WTC11 (cell line): Measurements from ENCODE around the gene ACTA2. TPM values are rescaled to one million over a fixed set of nuclear protein-coding genes. Genes with fewer than 3 reads are reported as not detected.

Source experiments
- ATAC-seq: fragments of 200-7000 bp; cut with Tn5 transposase; 2 replicates; pipeline ENCODE4 v1.10.0; 2021; ENCODE audit warnings: mild to moderate bottlenecking, moderate library complexity
- CTCF ChIA-PET: fragments of 300-600 bp; sonication (Branson Sonifier 250); formaldehyde crosslinking; loops from one replicate; lab custom pipeline; 2021; ENCODE audit warnings: antibody characterized with exemption; lab: Charles Lee
- POLR2A ChIA-PET: fragments of 350-600 bp; sonication (Branson Sonifier 250); formaldehyde crosslinking; loops from one replicate; lab custom pipeline; 2021; ENCODE audit warnings: antibody characterized with exemption; lab: Charles Lee
- DNase-seq: peaks from one replicate; pipeline ENCODE4 v3.0.0; 2021; ENCODE audit warnings: low spot score
- H3K27ac Mint-ChIP-seq: 2 replicates; pipeline ENCODE4 v1.8.0; 2021; ENCODE audit warnings: mixed read lengths
- H3K27me3 Mint-ChIP-seq: 2 replicates; pipeline ENCODE4 v1.8.0; 2021; ENCODE audit warnings: low read depth, mild to moderate bottlenecking, moderate library complexity, mixed read lengths
- H3K36me3 Mint-ChIP-seq: 2 replicates; pipeline ENCODE4 v1.8.0; 2021; ENCODE audit warnings: mixed read lengths
- H3K4me1 Mint-ChIP-seq: 2 replicates; pipeline ENCODE4 v1.8.0; 2022; ENCODE audit warnings: mixed read lengths
- H3K4me3 Mint-ChIP-seq: 2 replicates; pipeline ENCODE4 v1.8.0; 2021; ENCODE audit warnings: mild to moderate bottlenecking, moderate library complexity, mixed read lengths
- H3K9me3 Mint-ChIP-seq: 2 replicates; pipeline ENCODE4 v1.8.0; 2021; ENCODE audit warnings: mixed read lengths
- ARID4B ChIP-seq: sonication (generic); formaldehyde crosslinking; IDR thresholded peaks from 2 replicates; pipeline ENCODE4 v1.8.0; 2023; ENCODE audit warnings: missing genetic modification reagents, mild to moderate bottlenecking, borderline replicate concordance
- ATF1 ChIP-seq: sonication (generic); formaldehyde crosslinking; IDR thresholded peaks from 2 replicates; pipeline ENCODE4 v1.8.1; 2023; ENCODE audit warnings: mild to moderate bottlenecking, moderate library complexity, missing genetic modification reagents
- ATF2 ChIP-seq: sonication (generic); formaldehyde crosslinking; IDR thresholded peaks from 2 replicates; pipeline ENCODE4 v1.8.1; 2022; ENCODE audit warnings: low read depth, missing genetic modification reagents, borderline replicate concordance
- ATF6 ChIP-seq: sonication (generic); formaldehyde crosslinking; IDR thresholded peaks from 2 replicates; pipeline ENCODE4 v1.8.1; 2023; ENCODE audit warnings: mild to moderate bottlenecking, missing genetic modification reagents
- CDX4 ChIP-seq: fragments of 250-450 bp; sonication (Bioruptor Pico); IDR thresholded peaks from 2 replicates; pipeline ENCODE4 v1.9.0; 2021; ENCODE audit warnings: moderate library complexity, mild to moderate bottlenecking, inconsistent platforms, borderline replicate concordance
- CREM ChIP-seq: sonication (generic); formaldehyde crosslinking; IDR thresholded peaks from 2 replicates; pipeline ENCODE4 v1.8.1; 2022; ENCODE audit warnings: mild to moderate bottlenecking, missing genetic modification reagents, moderate library complexity
- EMX1 ChIP-seq: fragments of 250-450 bp; sonication (Bioruptor Pico); IDR thresholded peaks from 2 replicates; pipeline ENCODE4 v1.8.0; 2021; ENCODE audit warnings: mild to moderate bottlenecking
- ERG ChIP-seq: fragments of 250-450 bp; sonication (Bioruptor Pico); IDR thresholded peaks from 2 replicates; pipeline ENCODE4 v1.8.0; 2021; ENCODE audit warnings: mild to moderate bottlenecking
- JUN ChIP-seq: sonication (generic); formaldehyde crosslinking; IDR thresholded peaks from 2 replicates; pipeline ENCODE4 v1.8.0; 2023; ENCODE audit warnings: mild to moderate bottlenecking, missing genetic modification reagents
- MLX ChIP-seq: sonication (generic); formaldehyde crosslinking; IDR thresholded peaks from 2 replicates; pipeline ENCODE4 v1.8.1; 2023; ENCODE audit warnings: mild to moderate bottlenecking, missing genetic modification reagents, moderate library complexity
- NFE2L1 ChIP-seq: sonication (generic); formaldehyde crosslinking; IDR thresholded peaks from 2 replicates; pipeline ENCODE4 v1.8.1; 2023; ENCODE audit warnings: missing genetic modification reagents
- NFYB ChIP-seq: sonication (generic); formaldehyde crosslinking; conservative IDR thresholded peaks from 2 replicates; pipeline ENCODE4 v1.8.0; 2022; ENCODE audit warnings: low read depth, missing genetic modification reagents
- NR1H2 ChIP-seq: sonication (generic); formaldehyde crosslinking; IDR thresholded peaks from 2 replicates; pipeline ENCODE4 v1.9.0; 2021; ENCODE audit warnings: mild to moderate bottlenecking, moderate library complexity, missing genetic modification reagents
- NR2C2 ChIP-seq: sonication (generic); formaldehyde crosslinking; IDR thresholded peaks from 2 replicates; pipeline ENCODE4 v1.8.0; 2022; ENCODE audit warnings: mild to moderate bottlenecking, missing genetic modification reagents
- RELA ChIP-seq: sonication (generic); formaldehyde crosslinking; IDR thresholded peaks from 2 replicates; pipeline ENCODE4 v1.8.1; 2022; ENCODE audit warnings: missing genetic modification reagents, mild to moderate bottlenecking, borderline replicate concordance
- SMAD4 ChIP-seq: sonication (generic); formaldehyde crosslinking; IDR thresholded peaks from 2 replicates; pipeline ENCODE4 v1.8.0; 2022; ENCODE audit warnings: mild to moderate bottlenecking, missing genetic modification reagents
- TEAD4 ChIP-seq: sonication (generic); formaldehyde crosslinking; IDR thresholded peaks from 2 replicates; pipeline ENCODE4 v1.8.0; 2022; ENCODE audit warnings: mild to moderate bottlenecking, missing genetic modification reagents
- ZNF219 ChIP-seq: sonication (generic); formaldehyde crosslinking; IDR thresholded peaks from 2 replicates; pipeline ENCODE4 v1.8.0; 2023; ENCODE audit warnings: missing genetic modification reagents, mild to moderate bottlenecking, borderline replicate concordance
- ZNF423 ChIP-seq: fragments of 250-450 bp; sonication (Bioruptor Pico); IDR thresholded peaks from 2 replicates; pipeline ENCODE4 v2.1.2; 2022; ENCODE audit warnings: mild to moderate bottlenecking, moderate library complexity
- ZNF512 ChIP-seq: sonication (generic); formaldehyde crosslinking; IDR thresholded peaks from 2 replicates; pipeline ENCODE4 v1.8.1; 2022; ENCODE audit warnings: missing genetic modification reagents, borderline replicate concordance
- ZNF671 ChIP-seq: fragments of 250-450 bp; sonication (Bioruptor Pico); IDR thresholded peaks from 2 replicates; pipeline ENCODE4 v1.8.0; 2021; ENCODE audit warnings: mild to moderate bottlenecking
- total RNA-seq: library from RNA; stranded (reverse); gene quantifications from 3 replicates; pipeline ENCODE4 v1.2.3, GENCODE V29; 2021

The ACTA2 gene
- total RNA-seq, 1 experiment from 2014 or later: 4.4 TPM

GRCh38 chr10:88943778-88944177 lies 8.8 kb downstream of the ACTA2 start:
- H3K27ac Mint-ChIP-seq: no peak overlapping the region
- no peaks in the 10 kb centered on the region for H3K36me3 Mint-ChIP-seq

GRCh38 chr10:88941026-88941425 lies 11.5 kb downstream of the ACTA2 start:
- POLR2A ChIA-PET: no interaction called here
- Mint-ChIP-seq H3K9me3 (no peaks in the 10 kb centered on the region), H3K4me1 (no peaks in the 10 kb centered on the region), H3K36me3 (no peaks in the 10 kb centered on the region), H3K27me3 (no peaks in the 10 kb centered on the region), H3K4me3 (no peak overlapping the region), H3K27ac (no peak overlapping the region)
- DNase-seq: no peak
- ATAC-seq: no peak
- CTCF ChIA-PET: interaction anchor here (1.3 kb wide), 1 partner anchor 276 kb away, joined by 4 read pairs; no protein-coding TSS in a partner anchor
- TF ChIP-seq CREM (CRISPR knock-in tag) (no peak), NR2C2 (CRISPR knock-in tag) (no peak), RELA (CRISPR knock-in tag) (no peak), EMX1 (CRISPR knock-in tag) (no peak), ARID4B (CRISPR knock-in tag) (no peak), NFE2L1 (CRISPR knock-in tag) (no peak), CDX4 (no peak)

More at GRCh38 chr10:88943778-88944177, 8.8 kb downstream of the ACTA2 start:
- POLR2A ChIA-PET: interaction anchor here (1.2 kb wide), 1 partner anchor 89 kb away, joined by 3 read pairs; no protein-coding TSS in a partner anchor
- H3K9me3 Mint-ChIP-seq: no peaks in the 10 kb centered on the region
- H3K27me3 Mint-ChIP-seq: no peaks in the 10 kb centered on the region
- CTCF ChIA-PET: interaction anchor here (1.1 to 1.6 kb wide), 4 partner anchors 9 to 46 kb away, joined by 4 to 6 read pairs (median 4); no protein-coding TSS in a partner anchor
- no peak for TF ChIP-seq ZNF219 (CRISPR knock-in tag)
- TF ChIP-seq ATF6: no peak
- TF ChIP-seq ZNF512 (CRISPR knock-in tag): no peak
- TF ChIP-seq, all 79 proteins: peak for 0
- ATAC-seq: no peak
- no peak for DNase-seq
- H3K4me1 Mint-ChIP-seq: no peaks in the 10 kb centered on the region
- H3K4me3 Mint-ChIP-seq: no peak overlapping the region

- Mint-ChIP-seq H3K27me3 (no peaks in the 10 kb centered on the region), H3K36me3 (no peaks in the 10 kb centered on the region), H3K27ac (no peak overlapping the region), H3K4me3 (no peak overlapping the region), H3K9me3 (no peaks in the 10 kb centered on the region), H3K4me1 (peaks cover 9% of the 10 kb centered on the region)
- DNase-seq (no peak), ATAC-seq (no peak)
- ChIA-PET CTCF (interaction anchor here (1.0 kb wide), 1 partner anchor 48 kb away, joined by 3 read pairs; no protein-coding TSS in a partner anchor), POLR2A (no interaction called here)
- TF ChIP-seq ERG: no peak
- no peak for TF ChIP-seq TEAD4 (CRISPR knock-in tag)
- TF ChIP-seq ATF2 (CRISPR knock-in tag): no peak
- TF ChIP-seq NFYB: no peak
- TF ChIP-seq SMAD4 (CRISPR knock-in tag): no peak
- TF ChIP-seq RELA (CRISPR knock-in tag): no peak
- TF ChIP-seq NR1H2 (CRISPR knock-in tag): no peak
- TF ChIP-seq ATF1 (CRISPR knock-in tag): no peak
- TF ChIP-seq ZNF671 (CRISPR knock-in tag): no peak
- TF ChIP-seq JUN (CRISPR knock-in tag): no peak
- TF ChIP-seq ZNF423: no peak
- no peak for TF ChIP-seq MLX (CRISPR knock-in tag)
Observed at GRCh38 chr10:88938938-88939337, 13.6 kb downstream of the ACTA2 start.
